Measurements from ENCODE around the gene RNGTT. TPM values are rescaled to one million over a fixed set of nuclear protein-coding genes. Genes with fewer than 3 reads are reported as not detected.

RNGTT gene
- polyA plus RNA-seq, 1 donor (not counting 4 experiments of a cell fraction or from before 2014, with no cell fraction given), result 9.7 TPM

- no peaks in the 10 kb centered on the region for H3K27me3 ChIP-seq (ENCODE audit: control insufficient read depth, extremely low read depth, insufficient read depth, low read length)
- H3K4me2 ChIP-seq (ENCODE audit: control insufficient read depth, extremely low read depth, insufficient read depth, low read depth, low read length), result no peak overlapping the region
- no peaks in the 10 kb centered on the region for H3K36me3 ChIP-seq (ENCODE audit: control insufficient read depth in 2 of 2, extremely low read depth in 1 of 2, insufficient read depth in 2 of 2, low read length in 2 of 2)
- no peaks in the 10 kb centered on the region for H3K9me3 ChIP-seq (ENCODE audit: control insufficient read depth, low read depth, low read length)
- TF ChIP-seq EZH2 (IDR thresholded peaks at IDR 0.05; ENCODE audit: low read length) (no peak), CTCF (optimal IDR thresholded peaks at IDR 0.05 in 1 of 3, IDR thresholded peaks at IDR 0.05 in 1 of 3, conservative IDR thresholded peaks at IDR 0.05 in 1 of 3; ENCODE audit: extremely low read depth in 1 of 3, insufficient read depth in 2 of 3, low read length in 3 of 3) (no peak)
- H4K20me1 ChIP-seq (ENCODE audit: control insufficient read depth, extremely low read depth, insufficient read depth, low read length), result no peaks in the 10 kb centered on the region
- H3K79me2 ChIP-seq (ENCODE audit: control insufficient read depth, insufficient read depth, low read length), result no peaks in the 10 kb centered on the region
- DNase-seq (ENCODE audit: low read depth, low spot score) (no peak), FAIRE-seq (no peak)
- no peak overlapping the region for H3K9ac ChIP-seq (ENCODE audit: control insufficient read depth, extremely low read depth, insufficient read depth, low read length)
- no peak overlapping the region for H2AFZ ChIP-seq (ENCODE audit: control insufficient read depth, low read length)
- H3K27ac ChIP-seq (ENCODE audit: control insufficient read depth, insufficient read depth, low read length), result no peak overlapping the region
- H3K4me3 ChIP-seq (ENCODE audit: control insufficient read depth in 2 of 3, extremely low read depth in 1 of 3, insufficient read depth in 2 of 3, low read depth in 1 of 3, low read length in 3 of 3), result no peak overlapping the region
- dilution Hi-C loops (cut with MboI; ENCODE audit: extremely low pct_ligation_motif_present, low sequenced_read_pairs), result no loop called here
- no peaks in the 10 kb centered on the region for H3K9me1 ChIP-seq (ENCODE audit: control insufficient read depth, extremely low read depth, insufficient read depth, low read length)
- no peaks in the 10 kb centered on the region for H3K4me1 ChIP-seq (ENCODE audit: control insufficient read depth, extremely low read depth, insufficient read depth, low read length)
Observed at GRCh38 chr6:88650029-88650619, 313.3 kb downstream of the RNGTT start.

DNA sequence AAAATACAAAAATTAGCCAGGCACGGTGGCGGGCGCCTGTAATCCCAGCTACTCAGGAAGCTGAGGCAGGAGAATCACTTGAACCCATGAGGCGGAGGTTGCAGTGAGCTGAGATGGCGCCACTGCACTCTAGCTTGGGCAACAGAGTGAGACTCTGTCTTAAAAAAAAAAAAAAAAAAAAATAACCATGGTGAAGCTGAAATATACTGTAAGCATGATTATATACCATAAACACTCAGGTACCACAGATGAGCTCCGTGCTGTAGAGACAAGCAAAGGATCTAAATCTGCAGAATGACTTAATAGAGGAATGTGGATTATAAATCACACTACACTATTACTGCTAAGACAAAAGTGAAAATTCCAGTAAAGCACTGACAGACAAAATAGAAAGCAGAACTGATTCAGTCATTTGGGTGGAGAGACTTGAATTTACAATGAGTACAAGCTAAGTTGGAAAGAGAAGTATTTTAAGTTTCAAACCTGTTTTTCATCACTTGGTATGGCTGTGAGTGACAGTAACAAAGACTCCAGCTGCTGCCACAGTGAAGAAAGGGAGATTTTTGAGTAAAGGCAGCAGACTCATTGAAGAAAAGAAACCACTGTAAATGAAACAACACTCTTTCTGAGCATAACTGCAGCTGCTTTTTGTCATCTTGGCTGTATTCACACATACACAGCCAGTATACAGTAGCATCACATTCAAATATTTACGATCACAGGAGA is 322.1 kb downstream of the RNGTT start:
- FAIRE-seq, result no peak
- dilution Hi-C loops (cut with MboI; ENCODE audit: extremely low pct_ligation_motif_present, low sequenced_read_pairs), result no loop called here
- Histone ChIP-seq H3K9me1 (ENCODE audit: control insufficient read depth, extremely low read depth, insufficient read depth, low read length) (no peaks in the 10 kb centered on the region), H3K36me3 (ENCODE audit: control insufficient read depth in 2 of 2, extremely low read depth in 1 of 2, insufficient read depth in 2 of 2, low read length in 2 of 2) (no peaks in the 10 kb centered on the region), H3K4me1 (ENCODE audit: control insufficient read depth, extremely low read depth, insufficient read depth, low read length) (no peaks in the 10 kb centered on the region), H3K4me2 (ENCODE audit: control insufficient read depth, extremely low read depth, insufficient read depth, low read depth, low read length) (no peak overlapping the region), H3K79me2 (ENCODE audit: control insufficient read depth, insufficient read depth, low read length) (no peaks in the 10 kb centered on the region), H3K9me3 (ENCODE audit: control insufficient read depth, low read depth, low read length) (no peaks in the 10 kb centered on the region), H3K9ac (ENCODE audit: control insufficient read depth, extremely low read depth, insufficient read depth, low read length) (no peak overlapping the region), H3K27ac (ENCODE audit: control insufficient read depth, insufficient read depth, low read length) (no peak overlapping the region), H2AFZ (ENCODE audit: control insufficient read depth, low read length) (no peak overlapping the region), H3K4me3 (ENCODE audit: control insufficient read depth in 2 of 3, extremely low read depth in 1 of 3, insufficient read depth in 2 of 3, low read depth in 1 of 3, low read length in 3 of 3) (no peak overlapping the region), H3K27me3 (ENCODE audit: control insufficient read depth, extremely low read depth, insufficient read depth, low read length) (no peaks in the 10 kb centered on the region), H4K20me1 (ENCODE audit: control insufficient read depth, extremely low read depth, insufficient read depth, low read length) (no peaks in the 10 kb centered on the region)
- TF ChIP-seq CTCF (optimal IDR thresholded peaks at IDR 0.05 in 1 of 3, IDR thresholded peaks at IDR 0.05 in 1 of 3, conservative IDR thresholded peaks at IDR 0.05 in 1 of 3; ENCODE audit: extremely low read depth in 1 of 3, insufficient read depth in 2 of 3, low read length in 3 of 3) (no peak), EZH2 (IDR thresholded peaks at IDR 0.05; ENCODE audit: low read length) (no peak)
- DNase-seq (ENCODE audit: low read depth, low spot score), result no peak
